GM12872 (cell line): ENCODE data around the gene MRPL1.
A peak's percentile ranks its signal among the peaks of the same experiment; 100 is the strongest.

ENCODE experiments used
- CTCF ChIP-seq: IDR thresholded peaks from 3 replicates; pipeline ENCODE4 v1.5.1; 2011; ENCODE audit warnings: low read depth, mild to moderate bottlenecking, low read length, moderate library complexity; ENCODE audit not compliant: insufficient read depth

Gene MRPL1

GRCh38 chr4:77959566-77960338, 97.1 kb downstream of the MRPL1 start:
- peak; percentile 48 for TF ChIP-seq CTCF

GRCh38 chr4:77960367-77960766, 97.7 kb downstream of the MRPL1 start:
- TF ChIP-seq CTCF: no peak

GRCh38 chr4:77963004-77963403, 100.4 kb downstream of the MRPL1 start:
- no peak for TF ChIP-seq CTCF

- TF ChIP-seq CTCF: no peak
Observed at GRCh38 chr4:77989968-77990367, 127.3 kb downstream of the MRPL1 start.

GRCh38 chr4:77990456-77990855, 127.8 kb downstream of the MRPL1 start:
- TF ChIP-seq CTCF: no peak

- no peak for TF ChIP-seq CTCF
Observed at GRCh38 chr4:77990904-77991358, 128.3 kb downstream of the MRPL1 start.

GRCh38 chr4:77992581-77992980, 130.0 kb downstream of the MRPL1 start:
- no peak for TF ChIP-seq CTCF
